ENCODE results near the gene CDH22. TPM values are rescaled to one million over a fixed set of nuclear protein-coding genes. Genes with fewer than 3 reads are reported as not detected.

CDH22 gene
- total RNA-seq, 4 donors from 2014 or later, result 0.26 to 1.2 (median 0.35) TPM

- Histone ChIP-seq H3K9me3 (no peaks in the 10 kb centered on the region), H3K4me3 (no peak overlapping the region), H3K27me3 (no peaks in the 10 kb centered on the region), H3K36me3 (peaks cover 0 to 28% of the 10 kb centered on the region in 2 donors), H3K4me1 (no peaks in the 10 kb centered on the region), H3K27ac (peak overlapping the region in 1 of 4 donors; percentile 38)
- in situ Hi-C loops (cut with MboI; ENCODE audit: low sequenced_read_pairs in 4 of 4) (loop anchor here in 2 of 4 donors (10.0 to 25.0 kb wide), 2 partner anchors 212 to 214 kb away; no protein-coding TSS in a partner anchor), intact Hi-C loops (cut with DNase I; ENCODE audit: low total_unique reads) (loop anchor here (1.0 to 10.0 kb wide), 3 partner anchors 42 to 216 kb away; no protein-coding TSS in a partner anchor)
- ATAC-seq, result peak; percentile 51 to 64
- no peak for DNase-seq
- no peak for TF ChIP-seq POLR2A (IDR thresholded peaks at IDR 0.05)
- peak; percentile 84 to 92 (median 90) for TF ChIP-seq CTCF (IDR thresholded peaks at IDR 0.05 in 4 of 5, conservative IDR thresholded peaks at IDR 0.05 in 1 of 5)
These were observed 40.9 kb upstream of the CDH22 start for GRCh38 chr20:46349035-46349741.

- Histone ChIP-seq H3K4me3 (no peak overlapping the region), H3K4me1 (peaks cover 3% of the 10 kb centered on the region in 2 donors)
These were observed 39.8 kb upstream of the CDH22 start for GRCh38 chr20:46347841-46348803.

GRCh38 chr20:46346770-46347169 lies 38.5 kb upstream of the CDH22 start:
- TF ChIP-seq POLR2A (IDR thresholded peaks at IDR 0.05) (no peak), CTCF (IDR thresholded peaks at IDR 0.05 in 4 of 5, conservative IDR thresholded peaks at IDR 0.05 in 1 of 5) (no peak)
- Histone ChIP-seq H3K4me3 (no peak overlapping the region), H3K9me3 (no peaks in the 10 kb centered on the region), H3K27me3 (peaks cover 3 to 8% (median 6%) of the 10 kb centered on the region in 3 donors), H3K36me3 (peaks cover 0 to 20% of the 10 kb centered on the region in 2 donors), H3K27ac (no peak overlapping the region), H3K4me1 (peaks cover 8 to 9% of the 10 kb centered on the region in 2 donors)
- in situ Hi-C loops (cut with MboI; ENCODE audit: low sequenced_read_pairs in 4 of 4) (loop anchor here in 2 of 4 donors (10.0 to 25.0 kb wide), 2 partner anchors 209 to 212 kb away; no protein-coding TSS in a partner anchor), intact Hi-C loops (cut with DNase I; ENCODE audit: low total_unique reads) (loop anchor here (10.0 kb wide), 1 partner anchor 132 kb away; no protein-coding TSS in a partner anchor)
- DNase-seq (no peak), ATAC-seq (no peak)

More at GRCh38 chr20:46347841-46348803, 39.8 kb upstream of the CDH22 start:
- intact Hi-C loops (cut with DNase I; ENCODE audit: low total_unique reads) (loop anchor here (2.0 to 10.0 kb wide), 2 partner anchors 133 to 215 kb away; no protein-coding TSS in a partner anchor), in situ Hi-C loops (cut with MboI; ENCODE audit: low sequenced_read_pairs in 4 of 4) (loop anchor here in 2 of 4 donors (10.0 to 25.0 kb wide), 2 partner anchors 211 to 213 kb away; no protein-coding TSS in a partner anchor)
- TF ChIP-seq POLR2A (IDR thresholded peaks at IDR 0.05), result no peak
- TF ChIP-seq CTCF (IDR thresholded peaks at IDR 0.05 in 4 of 5, conservative IDR thresholded peaks at IDR 0.05 in 1 of 5), result no peak
- Histone ChIP-seq H3K36me3 (peaks cover 0 to 25% of the 10 kb centered on the region in 2 donors), H3K9me3 (no peaks in the 10 kb centered on the region), H3K27ac (no peak overlapping the region), H3K27me3 (no peaks in the 10 kb centered on the region)
- ATAC-seq (no peak), DNase-seq (no peak)

- H3K27me3 ChIP-seq, result peaks cover 21 to 25% (median 22%) of the 10 kb centered on the region in 3 donors
- TF ChIP-seq CTCF (IDR thresholded peaks at IDR 0.05 in 4 of 5, conservative IDR thresholded peaks at IDR 0.05 in 1 of 5) (no peak), POLR2A (IDR thresholded peaks at IDR 0.05) (no peak)
- H3K36me3 ChIP-seq, result no peaks in the 10 kb centered on the region
- DNase-seq, result no peak
- no peak overlapping the region for H3K4me3 ChIP-seq
- in situ Hi-C loops (cut with MboI; ENCODE audit: low sequenced_read_pairs in 4 of 4) (loop anchor here in 2 of 4 donors (10.0 to 25.0 kb wide), 2 partner anchors 207 to 210 kb away; no protein-coding TSS in a partner anchor), intact Hi-C loops (cut with DNase I; ENCODE audit: low total_unique reads) (loop anchor here (10.0 kb wide), 1 partner anchor 130 kb away; no protein-coding TSS in a partner anchor)
- no peak for ATAC-seq
- H3K9me3 ChIP-seq, result no peaks in the 10 kb centered on the region
- H3K27ac ChIP-seq, result no peak overlapping the region
- H3K4me1 ChIP-seq, result peaks cover 8 to 9% of the 10 kb centered on the region in 2 donors
These were observed 36.3 kb upstream of the CDH22 start for GRCh38 chr20:46344488-46345162.
